Natural killer cell (primary cell): ENCODE results near the gene GNAO1. TPM values are rescaled to one million over a fixed set of nuclear protein-coding genes. Genes with fewer than 3 reads are reported as not detected.

Experiments
- ATAC-seq, 3 donors: fragments of 150-1000 bp in 2 of 3; fragments of 200-7000 bp in 1 of 3; cut with Tn5 transposase; 1 replicate in 1 of 3; 2 replicates in 2 of 3; pipeline ENCODE4 v1.10.0; 2021; ENCODE audit warnings: mild to moderate bottlenecking in 2 of 3, moderate library complexity in 2 of 3
- DNase-seq, 2 donors: peaks; one replicate each; pipeline versions ENCODE4 v3.0.0 to v3.0.0-alpha.2; 2013 to 2021; ENCODE audit warnings: mixed read lengths in 1 of 2
- H3K27ac ChIP-seq: one replicate; pipeline ENCODE4 v1.5.1; 2013; ENCODE audit warnings: mild to moderate bottlenecking, low read length
- H3K27me3 ChIP-seq: one replicate; pipeline ENCODE4 v1.6.1; 2013; ENCODE audit warnings: low read length; ENCODE audit not compliant: control insufficient read depth, insufficient read depth
- H3K36me3 ChIP-seq: one replicate; pipeline ENCODE4 v1.6.1; 2013; ENCODE audit warnings: low read length; ENCODE audit not compliant: control insufficient read depth, insufficient read depth
- H3K4me1 ChIP-seq: one replicate; pipeline ENCODE4 v1.6.1; 2013; ENCODE audit warnings: low read length; ENCODE audit not compliant: control insufficient read depth, insufficient read depth
- H3K4me3 ChIP-seq: one replicate; pipeline ENCODE4 v1.5.1; 2013; ENCODE audit warnings: low read length
- H3K9me3 ChIP-seq: one replicate; pipeline ENCODE4 v1.6.1; 2013; ENCODE audit warnings: low read length; ENCODE audit not compliant: control insufficient read depth, insufficient read depth
- H3K27ac Mint-ChIP-seq, 2 donors: one replicate each; pipeline ENCODE4 v1.8.0; 2022; ENCODE audit warnings: mild to moderate bottlenecking in 2 of 2, mixed read lengths in 2 of 2, moderate library complexity in 1 of 2
- H3K27me3 Mint-ChIP-seq, 2 donors: one replicate each; pipeline ENCODE4 v1.8.0; 2022; ENCODE audit warnings: low read depth in 2 of 2, mixed read lengths in 2 of 2
- H3K36me3 Mint-ChIP-seq: one replicate; pipeline ENCODE4 v1.8.0; 2022; ENCODE audit warnings: mixed read lengths
- H3K4me1 Mint-ChIP-seq, 2 donors: one replicate each; pipeline ENCODE4 v1.8.0; 2022; ENCODE audit warnings: mixed read lengths in 2 of 2
- H3K4me3 Mint-ChIP-seq: one replicate; pipeline ENCODE4 v1.8.0; 2022; ENCODE audit warnings: mild to moderate bottlenecking, moderate library complexity, mixed read lengths
- H3K9me3 Mint-ChIP-seq, 2 donors: one replicate each; pipeline ENCODE4 v1.8.0; 2022; ENCODE audit warnings: mixed read lengths in 2 of 2
- CTCF ChIP-seq: fragments of 200-600 bp; IDR thresholded peaks from one replicate; pipeline ENCODE4 v1.8.0; 2022; ENCODE audit warnings: antibody characterized with exemption
- WGBS: methylation state at CpG from one replicate; pipeline ENCODE4 v1.1.7; 2013; ENCODE audit warnings: missing lambda C conversion rate; ENCODE audit not compliant: insufficient coverage; 5-methylcytosine and 5-hydroxymethylcytosine counted together
- intact Hi-C: fragments of 100-400 bp; cut with micrococcal nuclease; formaldehyde crosslinking; loops from one replicate; pipeline ENCODE4 v1.14.2; 2022
- total RNA-seq, 4 donors: library from RNA; stranded (reverse); fragments of 120-200 nt in 1 of 4; gene quantifications; one replicate each; pipeline versions ENCODE4 v1.2.3 to v1.2.4, GENCODE V29; 2013 to 2022

Gene GNAO1
- total RNA-seq, 3 donors from 2014 or later (not counting 1 experiment from before 2014, with no cell fraction given), result 0.45 to 4.6 (median 1.1) TPM

- no peak overlapping the region for H3K27ac Mint-ChIP-seq
- H3K9me3 Mint-ChIP-seq, result no peaks in the 10 kb centered on the region
- H3K4me3 Mint-ChIP-seq, result no peak overlapping the region
- H3K27me3 Mint-ChIP-seq, result peaks cover 3 to 12% of the 10 kb centered on the region in 2 donors
- ATAC-seq (no peak), DNase-seq (no peak)
- no peaks in the 10 kb centered on the region for H3K36me3 Mint-ChIP-seq
- TF ChIP-seq CTCF, result no peak
- Histone ChIP-seq H3K36me3 (no peaks in the 10 kb centered on the region), H3K9me3 (no peaks in the 10 kb centered on the region), H3K27ac (no peak overlapping the region), H3K4me3 (no peak overlapping the region), H3K27me3 (no peaks in the 10 kb centered on the region), H3K4me1 (no peaks in the 10 kb centered on the region)
- H3K4me1 Mint-ChIP-seq, result peaks cover 0 to 8% of the 10 kb centered on the region in 2 donors
- intact Hi-C loops, result no loop called here
- 97% methylated on average over 7 of the region's 7 CpGs for WGBS
These were observed 121.3 kb downstream of the GNAO1 start for GRCh38 chr16:56312556-56312955.

GRCh38 chr16:56314244-56314850 lies 123.1 kb downstream of the GNAO1 start:
- no peak for TF ChIP-seq CTCF
- 90% methylated on average over 18 of the region's 18 CpGs for WGBS
- Histone ChIP-seq H3K9me3 (no peaks in the 10 kb centered on the region), H3K4me3 (no peak overlapping the region), H3K27ac (no peak overlapping the region), H3K4me1 (peaks cover 7% of the 10 kb centered on the region), H3K27me3 (no peaks in the 10 kb centered on the region), H3K36me3 (no peaks in the 10 kb centered on the region)
- peaks cover 0 to 5% of the 10 kb centered on the region in 2 donors for H3K27me3 Mint-ChIP-seq
- ATAC-seq (no peak), DNase-seq (no peak)
- intact Hi-C loops, result no loop called here
- no peaks in the 10 kb centered on the region for H3K9me3 Mint-ChIP-seq
- peaks cover 0 to 14% of the 10 kb centered on the region in 2 donors for H3K4me1 Mint-ChIP-seq
- no peaks in the 10 kb centered on the region for H3K36me3 Mint-ChIP-seq
- no peak overlapping the region for H3K4me3 Mint-ChIP-seq
- no peak overlapping the region for H3K27ac Mint-ChIP-seq

- no peaks in the 10 kb centered on the region for H3K9me3 ChIP-seq
- ATAC-seq, result no peak
- Mint-ChIP-seq H3K4me3 (no peak overlapping the region), H3K4me1 (peaks cover 0 to 14% of the 10 kb centered on the region in 2 donors), H3K27me3 (peaks cover 0 to 5% of the 10 kb centered on the region in 2 donors), H3K27ac (no peak overlapping the region), H3K9me3 (no peaks in the 10 kb centered on the region), H3K36me3 (no peaks in the 10 kb centered on the region)
- H3K27ac ChIP-seq, result no peak overlapping the region
- H3K4me1 ChIP-seq, result peaks cover 7% of the 10 kb centered on the region
- H3K4me3 ChIP-seq, result no peak overlapping the region
- no peak for DNase-seq
- no peak for TF ChIP-seq CTCF
- H3K36me3 ChIP-seq, result no peaks in the 10 kb centered on the region
- WGBS, result 81% methylated on average over 7 of the region's 7 CpGs
- intact Hi-C loops, result no loop called here
- H3K27me3 ChIP-seq, result no peaks in the 10 kb centered on the region
These were observed 124.7 kb downstream of the GNAO1 start for GRCh38 chr16:56315955-56316354.

- H3K9me3 ChIP-seq, result no peaks in the 10 kb centered on the region
- Mint-ChIP-seq H3K4me1 (peaks cover 0 to 14% of the 10 kb centered on the region in 2 donors), H3K9me3 (no peaks in the 10 kb centered on the region), H3K27me3 (peaks cover 0 to 5% of the 10 kb centered on the region in 2 donors), H3K27ac (no peak overlapping the region), H3K4me3 (no peak overlapping the region), H3K36me3 (no peaks in the 10 kb centered on the region)
- ATAC-seq, result no peak
- no peaks in the 10 kb centered on the region for H3K36me3 ChIP-seq
- intact Hi-C loops, result no loop called here
- no peaks in the 10 kb centered on the region for H3K27me3 ChIP-seq
- WGBS, result 87% methylated on average over 7 of the region's 7 CpGs
- DNase-seq, result no peak
- H3K4me1 ChIP-seq, result peaks cover 7% of the 10 kb centered on the region
- no peak for TF ChIP-seq CTCF
- H3K27ac ChIP-seq, result no peak overlapping the region
- no peak overlapping the region for H3K4me3 ChIP-seq
These were observed 125.3 kb downstream of the GNAO1 start for GRCh38 chr16:56316545-56316944.
